D341Med (cell line): ENCODE results near the gene NKAIN1.
"Not testable (repeated sequence)": the region's sequence is repeated elsewhere in the genome, so short reads cannot be mapped to it uniquely, and the experiment has no call there.

Experiments used
- DNase-seq: peaks from one replicate; pipeline ENCODE4 v3.0.0; 2012; ENCODE audit warnings: low spot score

Gene NKAIN1

DNA sequence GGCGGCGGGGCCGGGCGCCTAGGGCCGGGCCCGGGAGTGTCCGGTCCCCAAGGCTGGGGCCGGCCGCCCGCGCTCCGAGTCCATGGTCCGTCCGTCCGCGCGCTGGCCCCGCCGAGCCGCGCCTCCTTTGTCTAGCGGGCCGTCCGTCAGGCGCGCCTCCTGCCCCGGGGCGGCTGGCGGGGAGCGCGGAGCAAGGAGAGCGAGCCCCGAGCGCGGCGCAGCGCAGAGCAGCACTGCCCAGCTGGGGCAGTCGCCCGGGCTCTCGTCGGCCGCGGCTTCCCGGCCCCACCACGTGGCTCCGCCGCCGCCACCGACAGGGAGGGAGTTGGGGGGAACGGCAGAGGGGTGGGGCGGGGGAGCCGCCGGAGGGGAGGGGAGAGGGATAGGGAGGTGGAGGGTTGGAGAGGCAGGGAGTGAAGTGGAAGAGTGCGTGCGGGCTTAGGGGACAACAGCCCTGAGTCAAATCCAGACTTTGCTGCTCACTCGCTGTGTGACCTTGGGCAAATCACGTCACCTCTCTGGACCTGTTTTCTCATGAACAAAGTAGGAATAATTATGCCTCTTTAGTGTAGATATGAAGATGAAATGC, at the start of gene NKAIN1:
TSS of gene NKAIN1 (minus strand) at position 235 of the 589 bp plus-strand sequence. CDS start 340 bp downstream, outside the sequence.
- peak; percentile 84 for DNase-seq

DNA sequence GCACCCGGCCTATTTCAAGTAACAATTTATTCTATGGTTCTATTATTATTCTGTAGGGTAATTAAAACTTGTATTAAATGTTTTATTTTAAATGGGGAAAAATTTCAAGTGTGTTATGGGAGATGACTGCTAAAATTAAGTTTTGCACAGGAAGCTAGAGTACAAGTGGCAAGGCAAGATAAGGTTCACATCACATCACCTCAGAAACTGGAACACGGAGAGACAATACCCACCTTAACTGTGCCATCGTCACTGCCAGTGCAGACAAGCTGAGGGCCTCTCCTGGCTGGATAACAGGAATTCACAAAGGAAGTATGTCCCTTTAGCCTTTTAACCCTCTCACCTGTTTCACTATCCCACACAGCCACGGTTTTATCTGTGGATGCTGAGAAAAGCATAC, 49.3 kb upstream of the NKAIN1 start:
- no peak for DNase-seq

DNA sequence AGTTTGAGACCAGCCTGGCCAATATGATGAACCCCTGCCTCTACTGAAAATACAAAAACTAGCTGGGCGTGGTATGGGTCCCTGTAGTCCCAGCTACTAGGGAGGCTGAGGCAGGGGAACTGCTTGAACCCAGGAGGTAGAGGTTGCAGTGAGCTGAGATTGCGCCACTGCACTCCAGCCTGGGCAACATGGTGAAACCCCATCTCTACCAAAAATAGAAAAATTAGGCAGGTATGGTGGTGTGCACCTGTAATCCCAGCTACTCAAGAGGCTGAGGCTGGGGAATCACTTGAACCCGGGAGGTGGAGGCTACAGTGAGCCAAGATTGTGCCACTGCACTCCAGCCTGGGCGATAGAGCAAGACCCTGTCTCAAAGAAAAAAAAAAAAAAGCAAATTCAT, 48.1 kb upstream of the NKAIN1 start:
- DNase-seq = not testable (repeated sequence)

DNA sequence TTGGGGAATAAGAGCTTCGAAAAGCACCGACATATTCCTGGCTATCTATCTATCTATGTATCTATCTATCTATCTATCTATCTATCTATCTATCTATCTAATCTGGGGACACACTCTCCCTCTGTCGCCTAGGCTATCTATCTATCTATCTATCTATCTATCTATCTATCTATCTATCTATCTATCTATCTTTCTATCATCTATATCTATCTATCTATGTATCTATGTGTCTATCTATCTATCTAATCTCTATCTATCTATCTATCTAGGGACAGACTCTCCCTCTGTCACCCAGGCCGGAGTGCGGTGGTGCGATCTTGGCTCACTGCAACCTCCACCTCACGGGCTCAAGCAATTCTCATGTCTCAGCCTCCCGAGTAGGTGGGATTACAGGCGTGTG, 42.7 kb upstream of the NKAIN1 start:
- not testable (repeated sequence) for DNase-seq

DNA sequence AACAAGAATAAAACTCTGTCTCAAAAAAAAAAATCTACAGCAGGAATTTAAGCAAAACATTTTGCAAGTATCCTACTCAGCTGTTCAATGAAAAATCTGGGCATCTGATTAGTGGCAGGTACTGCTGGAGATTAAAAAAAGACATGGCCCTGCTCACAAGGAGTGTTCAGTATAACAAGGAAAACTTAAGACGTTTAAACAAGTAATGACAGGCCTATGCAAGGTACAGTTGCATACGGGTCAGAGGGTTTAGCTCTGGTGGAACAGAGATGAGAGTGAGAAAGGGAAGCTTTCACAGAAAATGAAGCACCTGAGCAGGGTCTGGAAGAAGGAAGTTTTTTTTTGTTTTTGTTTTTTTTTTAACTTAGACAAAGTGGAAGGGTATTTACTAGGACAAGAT, 33.9 kb upstream of the NKAIN1 start:
- no peak for DNase-seq

DNA sequence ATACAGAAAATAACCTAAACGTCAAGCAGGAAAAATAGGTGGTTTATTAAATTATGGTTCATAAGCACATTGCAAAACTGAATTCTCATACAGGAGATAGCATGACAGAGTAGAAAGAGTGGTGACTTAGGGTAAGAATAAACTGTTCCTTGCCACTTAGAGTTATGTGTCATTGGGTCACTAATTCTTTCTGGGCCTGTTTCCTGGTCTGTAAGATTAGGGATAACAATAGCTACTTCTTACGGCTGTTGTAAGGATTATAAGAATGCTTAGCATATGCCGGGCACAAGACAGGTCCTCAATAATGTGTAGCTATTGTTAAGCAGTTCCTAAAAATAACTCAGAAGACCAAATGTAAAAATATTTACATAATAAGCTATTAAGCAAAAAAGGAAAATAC, 32.7 kb upstream of the NKAIN1 start:
- DNase-seq = no peak

DNA sequence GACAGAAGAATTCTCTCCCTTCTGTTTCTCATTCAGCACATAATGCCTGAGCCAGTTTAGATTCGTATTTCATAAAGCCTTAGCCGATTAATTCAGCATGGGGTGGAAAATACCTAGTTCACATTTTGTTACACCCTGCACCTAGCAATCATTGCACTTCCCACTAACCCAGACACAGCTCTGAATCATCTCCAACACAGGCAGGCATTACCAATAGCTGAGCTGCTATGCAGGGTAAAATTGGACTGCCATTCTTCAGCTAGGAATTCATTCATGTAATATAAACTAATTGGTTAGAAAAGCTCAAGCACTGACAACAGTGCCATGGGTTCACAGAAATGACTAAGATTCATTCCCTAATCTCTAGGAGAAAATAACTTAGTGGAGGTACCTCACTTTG, 26.9 kb upstream of the NKAIN1 start:
- DNase-seq = no peak

DNA sequence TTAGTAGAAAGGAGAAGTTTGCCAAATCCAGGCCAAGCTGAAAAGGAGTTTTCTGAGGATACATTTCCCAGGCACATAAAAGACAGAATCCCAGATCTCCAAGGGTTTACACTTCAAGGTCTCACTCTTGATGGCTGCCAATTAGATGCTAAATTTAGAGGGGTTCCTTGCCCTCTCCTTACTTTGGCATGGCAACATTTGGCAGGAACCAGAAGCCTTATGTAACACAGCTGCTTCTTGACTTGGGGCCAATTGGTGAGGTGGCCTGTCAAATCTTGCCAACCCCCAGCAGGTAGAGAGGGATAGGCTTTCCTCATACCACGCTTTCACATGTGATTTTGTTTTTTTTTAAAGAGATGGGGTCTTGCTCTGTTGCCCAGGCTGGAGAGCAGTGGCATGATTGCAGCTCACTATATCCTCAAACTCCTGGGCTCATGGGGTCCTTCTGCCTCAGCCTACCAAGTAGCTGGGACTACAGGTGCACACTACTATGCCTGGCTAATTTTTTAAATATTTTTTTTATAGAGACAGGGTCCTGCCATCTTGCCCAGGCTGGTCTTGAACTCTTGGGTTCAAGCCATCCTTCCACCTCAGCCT, 25.2 kb upstream of the NKAIN1 start:
- DNase-seq = no peak

DNA sequence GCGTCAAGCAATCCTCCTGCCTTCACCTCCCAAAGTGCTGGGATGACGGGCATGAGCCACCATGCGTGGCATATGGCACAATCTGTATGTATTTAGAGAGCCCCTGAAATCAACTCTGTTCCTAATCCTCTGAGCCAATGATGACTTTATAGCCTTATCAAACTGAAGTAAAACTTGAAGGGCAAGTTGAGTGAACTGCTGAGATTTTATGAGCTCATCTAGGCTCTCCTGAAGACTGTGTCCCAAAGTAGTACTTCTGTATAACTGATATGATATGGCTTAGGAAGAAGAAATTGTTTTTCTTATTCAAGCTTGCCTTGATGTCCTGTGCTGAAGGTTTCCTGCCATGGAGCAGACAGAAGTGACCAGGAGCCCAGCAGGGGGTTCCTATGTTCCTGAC, 23.7 kb upstream of the NKAIN1 start:
- no peak for DNase-seq

DNA sequence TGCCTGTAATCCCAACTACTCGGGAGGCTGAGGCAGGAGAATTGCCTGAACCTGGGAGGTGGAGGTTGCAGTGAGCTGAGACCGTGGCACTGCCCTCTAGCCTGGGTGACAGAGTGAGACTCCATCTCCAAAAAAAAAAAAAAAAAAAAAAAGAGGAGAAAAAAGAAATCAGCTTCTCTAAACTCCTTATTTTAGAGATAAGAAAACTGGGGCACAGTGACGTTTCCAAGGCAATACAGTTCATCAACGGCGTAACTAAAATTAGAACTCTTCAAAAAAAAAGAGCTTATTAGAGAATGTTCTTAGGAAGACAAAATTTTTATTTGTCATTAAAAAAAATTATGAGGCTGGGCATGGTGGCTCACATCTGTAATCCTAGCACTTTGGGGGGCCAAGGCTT, 22.7 kb upstream of the NKAIN1 start:
- DNase-seq = not testable (repeated sequence)

DNA sequence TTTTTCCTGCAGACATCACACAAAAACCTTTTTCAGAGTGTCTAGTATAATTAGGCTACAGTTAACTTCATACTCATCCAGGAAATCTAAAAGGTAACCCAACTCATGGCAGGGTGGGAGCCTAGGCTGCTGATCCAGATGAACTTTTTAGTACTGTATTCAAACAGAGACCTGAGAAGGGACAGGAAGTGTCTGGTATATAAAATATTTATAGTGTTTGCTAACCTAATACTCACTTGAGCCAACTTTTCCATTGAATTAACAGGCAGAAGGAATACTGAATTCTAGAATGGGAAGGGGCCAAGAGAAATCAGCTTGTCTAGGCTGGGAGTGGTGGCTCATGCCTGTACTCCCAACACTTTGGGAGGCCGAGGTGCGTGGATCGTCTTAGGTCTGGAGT, 22.2 kb upstream of the NKAIN1 start:
- DNase-seq = no peak

DNA sequence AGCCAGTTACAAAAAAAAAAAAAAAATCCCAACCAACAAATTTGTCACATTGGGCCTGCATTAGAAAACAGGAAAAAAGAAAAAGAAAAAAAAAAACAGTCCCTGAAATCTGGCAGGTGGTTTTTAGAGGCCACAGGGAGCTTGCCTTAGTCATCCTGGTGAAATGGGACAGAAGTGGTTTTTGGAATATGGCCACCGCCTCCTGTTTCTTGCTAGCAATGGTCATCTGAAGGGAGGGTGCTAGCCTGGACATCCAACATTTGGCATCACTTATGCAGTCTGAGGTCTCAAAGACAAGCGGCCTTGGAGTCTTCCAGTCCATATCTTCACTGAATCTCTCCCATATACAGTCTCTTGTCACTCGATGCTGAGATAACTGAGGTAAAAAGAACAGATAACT, 20.1 kb upstream of the NKAIN1 start:
- DNase-seq = no peak

DNA sequence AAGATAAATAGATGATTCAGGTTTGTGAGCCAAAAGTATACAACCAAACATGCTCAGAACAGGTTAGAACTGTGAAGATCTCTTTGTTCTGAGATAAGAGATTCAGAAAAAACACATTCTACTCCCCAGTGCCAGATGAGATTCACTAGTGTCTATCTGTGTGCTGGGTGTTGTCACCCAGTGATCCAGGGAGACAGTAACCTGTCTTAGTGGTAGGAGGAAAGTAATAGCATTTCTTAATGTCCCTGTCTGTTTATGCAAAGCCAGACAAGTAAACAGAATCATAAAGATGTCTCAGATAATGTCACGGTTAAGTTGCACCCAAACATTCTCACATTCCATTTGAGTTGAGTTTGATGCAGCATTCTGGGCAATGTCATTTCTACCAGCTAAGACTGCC, 18.9 kb upstream of the NKAIN1 start:
- no peak for DNase-seq

DNA sequence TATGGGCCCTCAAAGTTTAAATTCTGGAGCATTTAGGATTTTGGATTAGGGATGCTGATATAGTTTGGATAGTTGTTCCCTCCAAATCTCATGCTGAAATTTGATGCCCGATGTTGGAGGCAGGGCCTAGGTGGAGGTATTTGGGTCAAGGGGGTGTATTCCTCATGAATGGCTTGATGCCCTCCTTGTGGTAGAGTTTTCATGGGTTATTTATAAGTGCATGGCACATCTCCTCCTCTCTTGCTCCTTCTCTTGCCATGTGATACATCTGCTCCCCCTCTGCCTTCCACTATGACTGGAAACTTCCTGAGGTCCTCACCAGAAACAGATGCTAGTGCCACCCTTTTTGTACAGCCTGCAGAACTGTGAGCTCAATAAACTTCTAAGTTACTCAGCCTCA, 17.5 kb upstream of the NKAIN1 start:
- DNase-seq = no peak

DNA sequence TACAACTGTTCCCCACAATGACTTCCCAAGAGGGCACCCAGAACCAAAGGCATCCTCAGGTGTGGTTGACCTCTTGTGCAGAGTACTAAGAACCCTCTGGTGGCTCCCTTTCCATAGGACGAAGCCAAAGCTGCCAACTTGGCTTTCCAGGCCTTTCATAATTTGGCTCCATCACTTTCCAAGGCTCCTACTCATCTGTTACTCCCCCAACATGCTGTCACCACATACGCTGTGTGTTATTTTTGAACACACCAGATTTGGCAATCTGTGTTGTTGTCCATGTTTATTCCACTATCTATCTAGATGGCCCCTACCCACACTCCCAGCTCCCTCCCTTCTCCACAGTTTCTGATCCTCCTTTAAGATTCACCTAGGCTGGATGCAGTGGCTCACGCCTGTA, 10.2 kb upstream of the NKAIN1 start:
- no peak for DNase-seq

DNA sequence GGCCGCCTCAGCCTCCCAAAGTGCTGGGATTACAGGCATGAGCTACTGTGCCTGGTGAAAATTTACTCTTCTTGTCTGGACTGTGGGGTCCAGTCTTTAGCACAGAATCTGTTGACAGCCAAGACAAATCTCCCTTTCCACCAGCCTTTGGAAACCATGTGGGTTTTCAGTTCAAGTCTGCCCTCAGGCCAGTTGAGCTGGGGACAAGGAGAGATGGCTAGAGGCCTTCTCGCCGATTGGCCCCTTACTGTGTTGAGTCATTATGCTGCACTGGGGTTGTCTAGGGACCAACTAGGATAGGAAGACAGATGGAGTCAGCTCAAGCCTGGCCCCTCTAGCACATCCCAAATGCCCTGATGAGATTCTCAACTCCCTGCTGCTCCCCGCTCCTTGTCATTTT, 8.6 kb upstream of the NKAIN1 start:
- no peak for DNase-seq

DNA sequence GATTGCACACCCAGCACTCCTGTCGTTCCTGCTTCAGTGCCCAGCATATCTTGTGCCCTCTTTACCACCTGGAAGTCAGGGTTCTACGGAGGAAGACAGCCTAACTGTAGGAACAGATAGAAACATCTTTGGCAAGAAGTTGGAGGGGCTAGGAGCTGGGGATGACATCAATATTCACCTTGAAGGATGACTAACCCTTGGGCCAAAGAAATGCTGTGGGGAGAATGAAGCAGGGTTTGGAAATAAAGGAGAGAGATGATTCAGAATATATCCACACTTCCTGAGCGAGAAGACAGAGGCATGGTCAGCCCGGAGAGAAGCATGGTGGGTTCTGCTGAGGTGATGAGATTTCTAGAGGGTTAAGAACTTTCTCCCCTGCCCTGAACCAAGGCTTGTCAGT, 4.6 kb upstream of the NKAIN1 start:
- DNase-seq = no peak

DNA sequence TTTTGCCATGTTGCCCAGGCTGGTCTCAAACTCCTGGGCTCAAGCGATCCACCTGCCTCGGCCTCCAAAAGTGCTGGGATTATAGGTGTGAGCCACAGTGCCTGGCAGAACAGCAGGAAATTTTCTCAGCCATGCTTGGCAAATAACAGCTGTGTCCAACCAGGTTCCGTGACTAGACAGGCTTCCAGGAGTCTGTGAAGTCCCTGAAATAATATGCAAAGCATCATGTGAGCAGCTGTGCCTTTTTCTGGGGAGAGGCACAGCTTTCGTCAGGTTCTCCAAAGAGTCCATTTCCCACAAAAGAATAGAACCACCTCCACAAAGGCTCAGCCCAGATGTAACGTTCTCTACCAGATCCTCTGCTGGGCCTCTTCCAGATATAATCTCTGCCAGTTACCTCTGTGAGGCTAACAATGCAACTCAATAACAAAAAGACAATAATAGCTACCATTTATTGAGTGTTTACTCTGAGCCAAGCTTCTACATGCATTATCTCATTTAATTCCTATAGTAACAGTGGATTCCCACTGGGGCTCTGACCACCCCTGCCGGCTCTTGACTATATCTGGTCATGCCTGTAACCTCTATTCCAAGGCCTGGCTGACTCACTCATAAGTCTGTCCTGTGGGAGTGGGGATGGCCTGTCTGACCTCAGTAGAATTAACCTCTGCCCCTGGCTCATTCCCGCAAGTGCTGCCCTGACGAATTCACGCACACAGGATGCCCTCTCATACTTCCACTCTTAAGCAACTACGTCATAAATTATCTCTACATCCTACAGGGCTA, 4.0 kb upstream of the NKAIN1 start:
- DNase-seq = no peak

DNA sequence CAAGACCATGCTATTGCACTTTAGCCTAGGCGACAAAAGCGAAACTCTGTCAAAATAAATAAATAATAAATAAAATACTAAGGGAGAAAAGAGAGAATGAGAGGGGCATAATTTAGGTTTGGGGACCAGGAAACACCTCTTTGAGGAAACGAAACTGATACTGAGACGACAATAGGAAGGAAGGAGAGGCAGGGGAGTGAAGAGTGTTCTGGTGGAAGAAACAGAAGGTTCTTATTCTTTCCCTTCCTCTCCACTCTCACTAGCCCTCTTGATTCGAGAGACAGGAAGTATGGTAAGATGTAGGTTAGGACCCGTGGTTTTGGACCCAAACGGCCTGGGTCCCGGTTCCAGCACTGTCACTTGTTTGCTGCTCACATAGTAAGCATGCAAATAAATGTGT, 1.6 kb upstream of the NKAIN1 start:
- DNase-seq = no peak

DNA sequence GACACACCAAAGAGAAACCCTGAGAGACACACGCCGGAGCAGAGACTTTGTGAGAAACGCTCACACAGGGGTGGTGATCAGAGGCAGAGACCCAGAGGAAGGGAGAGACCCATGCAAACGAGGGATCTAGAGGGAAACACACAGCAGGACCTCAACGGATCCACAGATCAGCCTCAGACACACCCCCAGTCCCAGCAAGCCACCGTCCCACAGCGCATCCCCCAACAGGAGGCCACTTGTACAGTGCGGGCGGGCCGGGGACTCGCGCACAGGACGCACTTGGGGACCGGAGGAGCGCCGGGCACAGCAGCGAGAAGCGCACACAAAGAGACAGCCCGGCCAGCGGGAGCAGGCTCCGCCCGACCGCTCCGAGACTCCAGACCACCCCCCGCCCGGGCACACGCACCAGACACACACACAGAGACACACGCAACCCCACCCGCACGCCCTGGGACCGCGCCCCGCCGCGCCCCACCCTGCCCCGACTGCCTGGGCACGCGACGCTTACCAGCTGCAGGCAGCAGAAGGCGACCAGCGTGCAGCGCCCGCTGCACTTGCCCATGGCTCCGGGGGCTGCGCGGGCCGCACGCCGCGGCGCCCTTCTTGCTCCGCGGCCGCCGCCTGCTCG, 587 bp downstream of the NKAIN1 start:
- DNase-seq = peak; percentile 81

DNA sequence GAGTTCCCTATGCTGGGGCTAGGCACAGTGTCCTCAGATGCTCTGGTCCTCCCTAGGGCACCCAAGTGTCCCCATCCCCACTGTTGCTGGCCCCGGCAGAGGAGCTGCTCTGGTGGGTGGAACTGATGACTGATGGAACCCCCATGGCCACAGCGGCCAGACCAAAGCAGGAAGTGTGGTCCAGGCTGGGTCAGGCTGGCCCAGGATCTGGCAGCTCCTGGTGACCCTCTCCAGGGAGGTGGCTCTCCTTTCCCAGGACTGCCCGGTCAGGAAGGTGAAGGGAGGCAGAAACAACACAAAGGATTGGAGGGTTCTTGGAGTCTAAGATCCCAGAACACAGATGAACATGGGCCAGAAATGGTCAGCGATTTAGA, 1.1 kb downstream of the NKAIN1 start:
- DNase-seq = no peak

DNA sequence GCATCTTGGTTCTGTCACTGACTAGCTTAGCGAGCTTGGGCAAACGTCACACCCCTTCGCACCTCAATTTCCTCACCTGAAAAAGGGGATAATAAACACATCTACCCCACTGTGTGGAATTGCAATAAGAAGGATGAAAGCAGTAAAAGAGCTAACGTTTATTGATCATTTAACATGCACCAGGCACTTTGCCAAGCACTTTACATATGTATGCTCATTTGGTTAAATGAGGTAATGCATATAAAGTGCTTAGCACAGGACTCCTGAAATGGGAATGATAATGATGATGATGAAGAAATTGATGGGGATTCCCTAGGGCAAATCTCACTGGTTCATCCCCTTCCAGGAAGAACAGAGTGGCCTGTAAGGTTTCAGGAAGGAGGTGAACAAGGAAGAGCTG, 4.8 kb downstream of the NKAIN1 start:
- DNase-seq = no peak

DNA sequence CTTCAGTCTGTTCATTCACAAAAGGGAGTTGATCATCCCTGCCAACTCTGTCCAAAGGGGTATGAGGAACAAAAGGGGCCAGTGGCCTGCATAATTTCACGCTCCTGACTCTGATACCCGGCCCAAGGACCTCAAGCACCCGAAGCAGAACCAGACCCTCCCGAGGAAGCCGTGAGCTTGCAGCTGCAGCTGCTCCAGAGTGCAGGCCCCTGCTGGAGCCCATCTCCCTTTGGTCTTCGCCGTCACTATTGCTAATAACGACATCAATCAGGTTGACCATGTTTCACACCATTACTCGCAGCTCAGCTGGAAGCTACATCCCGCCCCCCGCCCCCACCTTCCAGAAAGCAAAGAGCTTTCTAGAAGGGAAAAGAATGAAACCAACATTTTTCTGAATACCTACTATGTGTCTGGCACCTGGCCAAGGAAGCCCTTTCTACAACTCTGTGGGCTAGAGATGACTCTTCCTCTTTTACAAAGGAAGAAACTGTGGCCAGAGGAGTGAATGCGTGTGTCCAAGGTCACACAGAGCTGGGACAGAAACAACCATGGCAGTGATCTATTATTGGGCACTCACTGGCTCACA, 5.5 kb downstream of the NKAIN1 start:
- no peak for DNase-seq
